DOHH2 (cell line): ENCODE results near the gene FNDC3B.

ENCODE experiments used
- H3F3A ChIP-seq: fragments of 200-600 bp; sonication (generic), shearing (Covaris generic); 2 replicates; pipeline ENCODE4 v1.6.0; 2016; ENCODE audit warnings: antibody characterized with exemption, mild to moderate bottlenecking; ENCODE audit not compliant: control insufficient read depth, insufficient read depth
- H3K27ac ChIP-seq: fragments of 200-600 bp; sonication (generic); 2 replicates; pipeline ENCODE4 v1.5.1; 2014; ENCODE audit warnings: low read depth, mild to moderate bottlenecking, low read length, moderate library complexity
- H3K27me3 ChIP-seq: fragments of 200-600 bp; sonication (generic); 2 replicates; pipeline ENCODE4 v1.6.1; 2014; ENCODE audit warnings: mild to moderate bottlenecking, low read length, mixed read lengths; ENCODE audit not compliant: control insufficient read depth
- H3K36me3 ChIP-seq: fragments of 200-600 bp; sonication (generic); 2 replicates; pipeline ENCODE4 v1.6.1; 2014; ENCODE audit warnings: mild to moderate bottlenecking, low read length, moderate library complexity, mixed read lengths; ENCODE audit not compliant: control insufficient read depth
- H3K4me1 ChIP-seq: fragments of 200-600 bp; sonication (generic); 2 replicates; pipeline ENCODE4 v1.6.1; 2014; ENCODE audit warnings: mild to moderate bottlenecking, low read length, mixed read lengths; ENCODE audit not compliant: control insufficient read depth
- H3K4me2 ChIP-seq: fragments of 200-600 bp; sonication (generic); 2 replicates; pipeline ENCODE4 v1.6.0; 2014; ENCODE audit warnings: mild to moderate bottlenecking, low read length, moderate library complexity
- H3K4me3 ChIP-seq: fragments of 200-600 bp; sonication (generic); 2 replicates; pipeline ENCODE4 v1.5.1; 2014; ENCODE audit warnings: mild to moderate bottlenecking, low read length, mixed read lengths
- H3K79me2 ChIP-seq: fragments of 200-600 bp; sonication (generic); 2 replicates; pipeline ENCODE4 v1.6.1; 2014; ENCODE audit warnings: mild to moderate bottlenecking, low read length, mixed read lengths; ENCODE audit not compliant: control insufficient read depth
- H3K9me2 ChIP-seq: fragments of 200-600 bp; sonication (generic); replicated peaks from 2 replicates; pipeline ENCODE4 v1.6.1; 2014; ENCODE audit warnings: mild to moderate bottlenecking, low read length, mixed read lengths; ENCODE audit not compliant: control insufficient read depth
- H3K9me3 ChIP-seq: fragments of 200-600 bp; sonication (generic); 2 replicates; pipeline ENCODE4 v1.6.1; 2014; ENCODE audit warnings: antibody characterized with exemption, low read length, mixed read lengths; ENCODE audit not compliant: control insufficient read depth, insufficient read depth
- H4K20me1 ChIP-seq: fragments of 200-600 bp; sonication (generic); 2 replicates; pipeline ENCODE4 v1.6.0; 2014; ENCODE audit warnings: low read depth, mild to moderate bottlenecking, antibody characterized with exemption, low read length, moderate library complexity; ENCODE audit not compliant: control insufficient read depth, insufficient read depth
- CTCF ChIP-seq: fragments of 200-600 bp; sonication (generic); IDR thresholded peaks from one replicate; pipeline ENCODE4 v1.5.1; 2014; ENCODE audit warnings: antibody characterized with exemption, mild to moderate bottlenecking, low read depth, low read length; ENCODE audit not compliant: poor library complexity, severe bottlenecking
- EZH2phosphoT487 ChIP-seq: fragments of 200-600 bp; sonication (generic); IDR thresholded peaks from 2 replicates; pipeline ENCODE4 v1.6.1; 2017; ENCODE audit warnings: borderline replicate concordance, mild to moderate bottlenecking, antibody characterized with exemption, low read length, moderate library complexity, mixed read lengths

FNDC3B gene

GRCh38 chr3:172324611-172325203 is 285.3 kb downstream of the FNDC3B start:
- H3K4me2 ChIP-seq: no peak overlapping the region
- H3F3A ChIP-seq: no peaks in the 10 kb centered on the region
- no peak overlapping the region for H3K27ac ChIP-seq
- H3K36me3 ChIP-seq: no peaks in the 10 kb centered on the region
- H3K4me3 ChIP-seq: no peak overlapping the region
- no peaks in the 10 kb centered on the region for H3K79me2 ChIP-seq
- no peaks in the 10 kb centered on the region for H4K20me1 ChIP-seq
- no peaks in the 10 kb centered on the region for H3K9me3 ChIP-seq
- no peaks in the 10 kb centered on the region for H3K9me2 ChIP-seq
- TF ChIP-seq EZH2phosphoT487 (no peak), CTCF (no peak)
- H3K4me1 ChIP-seq: no peaks in the 10 kb centered on the region
- H3K27me3 ChIP-seq: no peaks in the 10 kb centered on the region

GRCh38 chr3:172325461-172325860 is 286.1 kb downstream of the FNDC3B start:
- H3K4me2 ChIP-seq: no peak overlapping the region
- H4K20me1 ChIP-seq: no peaks in the 10 kb centered on the region
- no peaks in the 10 kb centered on the region for H3K4me1 ChIP-seq
- no peaks in the 10 kb centered on the region for H3F3A ChIP-seq
- H3K27ac ChIP-seq: no peak overlapping the region
- no peaks in the 10 kb centered on the region for H3K27me3 ChIP-seq
- H3K4me3 ChIP-seq: no peak overlapping the region
- H3K9me2 ChIP-seq: no peaks in the 10 kb centered on the region
- TF ChIP-seq CTCF (no peak), EZH2phosphoT487 (no peak)
- H3K36me3 ChIP-seq: no peaks in the 10 kb centered on the region
- no peaks in the 10 kb centered on the region for H3K79me2 ChIP-seq
- H3K9me3 ChIP-seq: no peaks in the 10 kb centered on the region

- Histone ChIP-seq H3K4me1 (no peaks in the 10 kb centered on the region), H3K9me3 (no peaks in the 10 kb centered on the region), H3K27ac (no peak overlapping the region), H4K20me1 (no peaks in the 10 kb centered on the region), H3K79me2 (no peaks in the 10 kb centered on the region), H3F3A (no peaks in the 10 kb centered on the region), H3K4me2 (no peak overlapping the region), H3K27me3 (no peaks in the 10 kb centered on the region), H3K36me3 (no peaks in the 10 kb centered on the region), H3K9me2 (no peaks in the 10 kb centered on the region), H3K4me3 (no peak overlapping the region)
- TF ChIP-seq CTCF: no peak
- no peak for TF ChIP-seq EZH2phosphoT487
Measured at GRCh38 chr3:172326993-172327392, 287.6 kb downstream of the FNDC3B start.
